HG03060 (cell line): ENCODE results near the gene ATP6V0D1.

Source experiments
- ATAC-seq: cut with Tn5 transposase; IDR thresholded peaks from one replicate; pipeline ENCODE4 v1.9.1; 2021; ENCODE audit warnings: low read depth, moderate number of reproducible peaks; ENCODE audit not compliant: unreplicated experiment

The ATP6V0D1 gene

GRCh38 chr16:67395458-67396158 lies 85.3 kb downstream of the ATP6V0D1 start:
- ATAC-seq, result no peak

GRCh38 chr16:67395105-67395457 lies 85.9 kb downstream of the ATP6V0D1 start:
- no peak for ATAC-seq

- no peak for ATAC-seq
These were observed 86.5 kb downstream of the ATP6V0D1 start for GRCh38 chr16:67394155-67395104.

- ATAC-seq, result no peak
These were observed 87.2 kb downstream of the ATP6V0D1 start for GRCh38 chr16:67393788-67394154.

GRCh38 chr16:67393111-67393787 lies 87.7 kb downstream of the ATP6V0D1 start, which contains the start of gene TPPP3:
Gene TPPP3, minus strand, starts transcription at chr16:67393498. Its CDS starts 2,387 bp downstream, at chr16:67391111.
- ATAC-seq, result no peak

GRCh38 chr16:67392301-67393059 lies 88.5 kb downstream of the ATP6V0D1 start:
- no peak for ATAC-seq

GRCh38 chr16:67391424-67392300 lies 89.3 kb downstream of the ATP6V0D1 start:
- ATAC-seq, result no peak

- no peak for ATAC-seq
These were observed 90.0 kb downstream of the ATP6V0D1 start for GRCh38 chr16:67390816-67391423.

- ATAC-seq, result no peak
These were observed 90.8 kb downstream of the ATP6V0D1 start for GRCh38 chr16:67389911-67390815.

- ATAC-seq, result no peak
These were observed 92.4 kb downstream of the ATP6V0D1 start for GRCh38 chr16:67388591-67388990.

GRCh38 chr16:67388191-67388590 lies 92.8 kb downstream of the ATP6V0D1 start:
- no peak for ATAC-seq
